Measurements from ENCODE around the gene UTS2. TPM values are rescaled to one million over a fixed set of nuclear protein-coding genes. Genes with fewer than 3 reads are reported as not detected.

The UTS2 gene
- total RNA-seq (2022; extraction: Qiagen RNA extraction), result not detected in 5 replicates

GRCh38 chr1:7852804-7853683 is at the start of gene UTS2:
Gene UTS2 (minus strand): TSS chr1:7853065. CDS start chr1:7853003, 62 bp downstream.

Other genes starting within 250 kb of the UTS2 start
- 64.7 to 75.8 TPM (median 67.5 TPM) in 5 replicates for gene VAMP3, start 81.8 kb downstream of the UTS2 start, total RNA-seq (2022; extraction: Qiagen RNA extraction)
- gene PER3, start 68.8 kb downstream of the UTS2 start, total RNA-seq (2022; extraction: Qiagen RNA extraction), result 0.66 to 1.3 TPM (median 0.77 TPM) in 5 replicates
- 2.1 to 3.6 TPM (median 3.0 TPM) in 5 replicates for gene TNFRSF9, start 87.8 kb upstream of the UTS2 start, total RNA-seq (2022; extraction: Qiagen RNA extraction)
- gene PARK7, start 108.6 kb upstream of the UTS2 start, total RNA-seq (2022; extraction: Qiagen RNA extraction), result 323 to 364 TPM (median 352 TPM) in 5 replicates
- gene ERRFI1, start 173.2 kb upstream of the UTS2 start, total RNA-seq (2022; extraction: Qiagen RNA extraction), result 87.0 to 129 TPM (median 117 TPM) in 5 replicates